Skeletal muscle satellite cell (primary cell): Measurements from ENCODE around the gene CMIP.

Experiments
- H3K27me3 ChIP-seq: 2 replicates; pipeline ENCODE4 v1.7.0; 2013; ENCODE audit warnings: low read length; ENCODE audit not compliant: control insufficient read depth, insufficient read depth
- H3K36me3 ChIP-seq: 2 replicates; pipeline ENCODE4 v1.7.0; 2013; ENCODE audit warnings: mild to moderate bottlenecking, control low read depth, low read length; ENCODE audit not compliant: insufficient read depth
- H3K4me1 ChIP-seq: 2 replicates; pipeline ENCODE4 v1.7.0; 2013; ENCODE audit warnings: low read length; ENCODE audit not compliant: control insufficient read depth, insufficient read depth
- H3K4me2 ChIP-seq: 2 replicates; pipeline ENCODE4 v1.7.0; 2013; ENCODE audit warnings: mild to moderate bottlenecking, low read length
- H3K4me3 ChIP-seq: 2 replicates; pipeline ENCODE4 v1.7.0; 2013; ENCODE audit warnings: low read length
- H3K9ac ChIP-seq: 2 replicates; pipeline ENCODE4 v1.7.0; 2013; ENCODE audit warnings: mild to moderate bottlenecking, low read depth, low read length, moderate library complexity
- H3K9me3 ChIP-seq: replicated peaks from 2 replicates; pipeline ENCODE4 v1.7.0; 2013; ENCODE audit warnings: mild to moderate bottlenecking, control low read depth, low read length

CMIP gene

GRCh38 chr16:81636298-81636993 is 191.8 kb downstream of the CMIP start:
- no peaks in the 10 kb centered on the region for H3K4me1 ChIP-seq
- H3K9me3 ChIP-seq, result no peaks in the 10 kb centered on the region
- no peak overlapping the region for H3K4me3 ChIP-seq
- H3K9ac ChIP-seq, result no peak overlapping the region
- H3K4me2 ChIP-seq, result peak overlapping the region; percentile 36
- H3K27me3 ChIP-seq, result no peaks in the 10 kb centered on the region
- no peaks in the 10 kb centered on the region for H3K36me3 ChIP-seq

- H3K9me3 ChIP-seq, result no peaks in the 10 kb centered on the region
- no peak overlapping the region for H3K9ac ChIP-seq
- H3K36me3 ChIP-seq, result no peaks in the 10 kb centered on the region
Measured at GRCh38 chr16:81637336-81638235, 193.0 kb downstream of the CMIP start.

GRCh38 chr16:81638286-81638945 is 193.8 kb downstream of the CMIP start:
- Histone ChIP-seq H3K9ac (no peak overlapping the region), H3K9me3 (no peaks in the 10 kb centered on the region), H3K36me3 (no peaks in the 10 kb centered on the region), H3K4me3 (no peak overlapping the region), H3K4me1 (no peaks in the 10 kb centered on the region), H3K4me2 (no peak overlapping the region), H3K27me3 (no peaks in the 10 kb centered on the region)

More at GRCh38 chr16:81637336-81638235, 193.0 kb downstream of the CMIP start:
- H3K4me3 ChIP-seq, result no peak overlapping the region
- H3K4me2 ChIP-seq, result no peak overlapping the region
- H3K27me3 ChIP-seq, result no peaks in the 10 kb centered on the region
- H3K4me1 ChIP-seq, result no peaks in the 10 kb centered on the region

GRCh38 chr16:81639348-81639747 is 194.7 kb downstream of the CMIP start:
- no peak overlapping the region for H3K4me3 ChIP-seq
- no peaks in the 10 kb centered on the region for H3K36me3 ChIP-seq
- H3K4me2 ChIP-seq, result no peak overlapping the region
- H3K4me1 ChIP-seq, result no peaks in the 10 kb centered on the region
- H3K9me3 ChIP-seq, result no peaks in the 10 kb centered on the region
- no peaks in the 10 kb centered on the region for H3K27me3 ChIP-seq
- no peak overlapping the region for H3K9ac ChIP-seq

- no peaks in the 10 kb centered on the region for H3K36me3 ChIP-seq
- no peak overlapping the region for H3K9ac ChIP-seq
- no peaks in the 10 kb centered on the region for H3K9me3 ChIP-seq
- H3K4me2 ChIP-seq, result no peak overlapping the region
- no peak overlapping the region for H3K4me3 ChIP-seq
- peaks cover 3% of the 10 kb centered on the region for H3K4me1 ChIP-seq
- no peaks in the 10 kb centered on the region for H3K27me3 ChIP-seq
Measured at GRCh38 chr16:81639931-81640680, 195.5 kb downstream of the CMIP start.

- no peaks in the 10 kb centered on the region for H3K27me3 ChIP-seq
- H3K9ac ChIP-seq, result no peak overlapping the region
- no peaks in the 10 kb centered on the region for H3K36me3 ChIP-seq
- no peaks in the 10 kb centered on the region for H3K9me3 ChIP-seq
- H3K4me2 ChIP-seq, result no peak overlapping the region
- H3K4me1 ChIP-seq, result peaks cover 8% of the 10 kb centered on the region
- no peak overlapping the region for H3K4me3 ChIP-seq
Measured at GRCh38 chr16:81640681-81641070, 196.1 kb downstream of the CMIP start.

- peaks cover 11% of the 10 kb centered on the region for H3K4me1 ChIP-seq
- H3K9me3 ChIP-seq, result no peaks in the 10 kb centered on the region
- no peak overlapping the region for H3K4me3 ChIP-seq
- H3K27me3 ChIP-seq, result no peaks in the 10 kb centered on the region
- H3K36me3 ChIP-seq, result no peaks in the 10 kb centered on the region
- no peak overlapping the region for H3K9ac ChIP-seq
- no peak overlapping the region for H3K4me2 ChIP-seq
Measured at GRCh38 chr16:81641395-81642106, 196.9 kb downstream of the CMIP start.

- no peaks in the 10 kb centered on the region for H3K27me3 ChIP-seq
- no peak overlapping the region for H3K4me3 ChIP-seq
- no peaks in the 10 kb centered on the region for H3K36me3 ChIP-seq
- no peak overlapping the region for H3K4me2 ChIP-seq
- H3K9me3 ChIP-seq, result no peaks in the 10 kb centered on the region
- H3K4me1 ChIP-seq, result peaks cover 14% of the 10 kb centered on the region
- H3K9ac ChIP-seq, result no peak overlapping the region
Measured at GRCh38 chr16:81642107-81642436, 197.5 kb downstream of the CMIP start.

- Histone ChIP-seq H3K4me2 (no peak overlapping the region), H3K4me1 (peaks cover 20% of the 10 kb centered on the region), H3K9me3 (no peaks in the 10 kb centered on the region), H3K36me3 (no peaks in the 10 kb centered on the region), H3K9ac (no peak overlapping the region), H3K27me3 (no peaks in the 10 kb centered on the region), H3K4me3 (no peak overlapping the region)
Measured at GRCh38 chr16:81642943-81643342, 198.3 kb downstream of the CMIP start.

GRCh38 chr16:81645266-81645694 is 200.7 kb downstream of the CMIP start:
- Histone ChIP-seq H3K4me2 (peak overlapping the region; percentile 49), H3K4me3 (peak overlapping the region; percentile 22), H3K4me1 (peaks cover 20% of the 10 kb centered on the region), H3K27me3 (no peaks in the 10 kb centered on the region), H3K9ac (peak overlapping the region; percentile 0), H3K9me3 (no peaks in the 10 kb centered on the region), H3K36me3 (no peaks in the 10 kb centered on the region)
